Suprapubic skin (tissue), 4 donors: ENCODE results near the gene PLEK. TPM values are rescaled to one million over a fixed set of nuclear protein-coding genes. Genes with fewer than 3 reads are reported as not detected.

Experiments used
- DNase-seq, 2 donors: peaks; one replicate each; pipeline ENCODE4 v3.0.0-alpha.2; 2019; ENCODE audit warnings: low spot score in 2 of 2
- H3K27ac ChIP-seq: fragments of 200-600 bp; sonication (generic); one replicate; pipeline ENCODE4 v1.5.1; 2019
- H3K27me3 ChIP-seq: fragments of 200-600 bp; sonication (generic); one replicate; pipeline ENCODE4 v1.5.1; 2019
- H3K36me3 ChIP-seq: fragments of 200-600 bp; sonication (generic); one replicate; pipeline ENCODE4 v1.5.1; 2019
- H3K4me1 ChIP-seq: fragments of 200-600 bp; sonication (generic); one replicate; pipeline ENCODE4 v1.5.1; 2019
- H3K4me3 ChIP-seq: fragments of 200-600 bp; sonication (generic); one replicate; pipeline ENCODE4 v1.5.1; 2019; ENCODE audit warnings: mild to moderate bottlenecking
- H3K9me3 ChIP-seq: fragments of 200-600 bp; sonication (generic); one replicate; pipeline ENCODE4 v1.5.1; 2019
- EP300 ChIP-seq: sonication (generic); formaldehyde crosslinking; IDR thresholded peaks from one replicate; pipeline ENCODE4 v1.6.1; 2017; ENCODE audit warnings: antibody characterized with exemption
- POLR2A ChIP-seq, 2 donors: fragments of 450-650 bp; IDR thresholded peaks; one replicate each; pipeline ENCODE4 v1.6.1; 2017; ENCODE audit warnings: antibody characterized with exemption in 2 of 2, mild to moderate bottlenecking in 2 of 2, moderate library complexity in 2 of 2
- POLR2AphosphoS5 ChIP-seq, 3 donors: sonication (generic); formaldehyde crosslinking; IDR thresholded peaks; one replicate each; pipeline ENCODE4 v1.6.1; 2017; ENCODE audit warnings: antibody characterized with exemption in 3 of 3
- WGBS: methylation state at CpG from one replicate; pipeline ENCODE4 v1.1.5; 2018; 5-methylcytosine and 5-hydroxymethylcytosine counted together
- total RNA-seq, 4 donors: library from RNA; depleted of rRNA; stranded (reverse); fragments of >200 nt; gene quantifications; one replicate each; pipeline ENCODE4 v1.1.0, GENCODE V29; 2016
- TF ChIP-seq, protein P1 (sequence below), 2 donors: fragments of 200-600 bp in 1 of 2; fragments of 450-650 bp in 1 of 2; sonication (generic) in 1 of 2; IDR thresholded peaks; one replicate each; pipeline ENCODE4 v1.5.1; 2016 to 2019; ENCODE audit warnings: antibody characterized with exemption in 2 of 2, mild to moderate bottlenecking in 1 of 2, moderate library complexity in 1 of 2

PLEK gene
- total RNA-seq, 4 donors from 2014 or later = 1.1 to 2.6 (median 1.7) TPM

DNA sequence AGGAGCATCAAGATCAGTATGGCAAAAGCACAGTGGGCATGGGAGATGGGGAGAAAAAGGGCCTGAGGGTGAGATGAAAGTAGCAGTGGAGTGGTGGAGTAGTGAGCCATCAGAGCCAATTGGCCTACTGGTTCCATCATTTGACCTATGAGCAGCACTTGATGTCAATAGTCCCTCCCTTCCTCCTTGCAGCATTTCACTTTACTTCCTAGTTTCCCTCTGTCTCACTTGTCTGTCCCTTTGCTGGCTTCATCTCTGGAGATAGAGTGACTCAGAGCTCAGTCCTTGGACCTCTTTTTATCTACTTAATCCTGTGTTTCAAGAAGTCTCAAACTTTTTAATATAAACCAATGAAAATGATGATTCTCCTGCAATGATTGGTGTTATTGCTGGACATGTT lies 69.9 kb downstream of the PLEK start:
- TF ChIP-seq POLR2AphosphoS5 (IDR thresholded peaks at IDR 0.05) (no peak), POLR2A (IDR thresholded peaks at IDR 0.05) (no peak)
- H3K9me3 ChIP-seq = no peaks in the 10 kb centered on the region
- no peaks in the 10 kb centered on the region for H3K36me3 ChIP-seq
- DNase-seq = no peak
- peaks cover 9% of the 10 kb centered on the region for H3K4me1 ChIP-seq
- H3K27ac ChIP-seq = no peak overlapping the region
- no peak overlapping the region for H3K4me3 ChIP-seq
- H3K27me3 ChIP-seq = no peaks in the 10 kb centered on the region

DNA sequence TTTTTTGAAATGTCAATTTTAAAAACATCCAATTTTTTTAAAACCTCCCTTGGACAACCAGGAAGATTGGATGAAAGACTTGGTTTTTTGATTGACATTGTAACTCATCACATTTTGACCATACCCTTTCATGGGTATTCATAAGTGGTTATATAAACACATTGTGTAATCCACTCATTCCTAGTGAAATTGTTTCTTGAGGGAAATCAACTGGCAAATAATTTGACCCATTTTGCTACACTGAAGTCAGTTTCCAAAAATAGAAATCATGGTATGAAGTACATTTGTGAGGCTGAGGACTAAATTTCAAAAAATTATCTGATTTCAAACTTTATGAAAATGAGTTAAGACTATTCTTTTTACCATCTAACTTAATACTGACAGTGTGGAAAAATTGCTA lies 70.5 kb downstream of the PLEK start:
- Histone ChIP-seq H3K27me3 (no peaks in the 10 kb centered on the region), H3K4me1 (peaks cover 9% of the 10 kb centered on the region), H3K4me3 (no peak overlapping the region), H3K27ac (peak overlapping the region; percentile 11), H3K36me3 (no peaks in the 10 kb centered on the region), H3K9me3 (no peaks in the 10 kb centered on the region)
- TF ChIP-seq POLR2AphosphoS5 (IDR thresholded peaks at IDR 0.05) = no peak
- TF ChIP-seq EP300 = no peak
- TF ChIP-seq, protein P1, sequence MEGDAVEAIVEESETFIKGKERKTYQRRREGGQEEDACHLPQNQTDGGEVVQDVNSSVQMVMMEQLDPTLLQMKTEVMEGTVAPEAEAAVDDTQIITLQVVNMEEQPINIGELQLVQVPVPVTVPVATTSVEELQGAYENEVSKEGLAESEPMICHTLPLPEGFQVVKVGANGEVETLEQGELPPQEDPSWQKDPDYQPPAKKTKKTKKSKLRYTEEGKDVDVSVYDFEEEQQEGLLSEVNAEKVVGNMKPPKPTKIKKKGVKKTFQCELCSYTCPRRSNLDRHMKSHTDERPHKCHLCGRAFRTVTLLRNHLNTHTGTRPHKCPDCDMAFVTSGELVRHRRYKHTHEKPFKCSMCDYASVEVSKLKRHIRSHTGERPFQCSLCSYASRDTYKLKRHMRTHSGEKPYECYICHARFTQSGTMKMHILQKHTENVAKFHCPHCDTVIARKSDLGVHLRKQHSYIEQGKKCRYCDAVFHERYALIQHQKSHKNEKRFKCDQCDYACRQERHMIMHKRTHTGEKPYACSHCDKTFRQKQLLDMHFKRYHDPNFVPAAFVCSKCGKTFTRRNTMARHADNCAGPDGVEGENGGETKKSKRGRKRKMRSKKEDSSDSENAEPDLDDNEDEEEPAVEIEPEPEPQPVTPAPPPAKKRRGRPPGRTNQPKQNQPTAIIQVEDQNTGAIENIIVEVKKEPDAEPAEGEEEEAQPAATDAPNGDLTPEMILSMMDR (IDR thresholded peaks at IDR 0.05) = no peak
- no peak for TF ChIP-seq POLR2A (IDR thresholded peaks at IDR 0.05)
- no peak for DNase-seq

DNA sequence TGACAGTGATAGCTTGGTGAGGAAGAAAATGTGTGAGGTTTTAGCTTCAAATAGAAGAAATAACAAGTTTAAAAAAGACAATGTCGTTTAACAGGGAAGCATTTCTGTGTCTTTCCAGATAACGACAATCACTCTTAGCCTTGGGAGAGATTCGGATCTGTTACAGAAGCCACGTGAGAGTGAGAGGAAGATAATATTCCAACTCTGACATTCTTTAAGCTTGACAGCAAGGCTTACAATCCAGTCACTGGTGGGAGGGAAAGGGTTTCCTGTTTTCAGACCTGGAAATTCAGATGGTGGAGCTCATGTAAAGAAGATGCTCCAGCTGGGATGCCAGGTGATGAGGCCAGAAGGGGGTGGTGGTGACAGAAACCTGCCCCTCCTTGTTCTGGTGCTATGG lies 71.2 kb downstream of the PLEK start:
- H3K27me3 ChIP-seq = no peaks in the 10 kb centered on the region
- H3K36me3 ChIP-seq = no peaks in the 10 kb centered on the region
- TF ChIP-seq EP300 (no peak), POLR2AphosphoS5 (IDR thresholded peaks at IDR 0.05) (no peak), POLR2A (IDR thresholded peaks at IDR 0.05) (no peak)
- TF ChIP-seq, protein P1 (IDR thresholded peaks at IDR 0.05) = no peak
- H3K4me1 ChIP-seq = peaks cover 9% of the 10 kb centered on the region
- peak overlapping the region; percentile 47 for H3K27ac ChIP-seq
- 38% methylated on average over 4 of the region's 4 CpGs for WGBS
- no peak for DNase-seq
- H3K9me3 ChIP-seq = no peaks in the 10 kb centered on the region
- no peak overlapping the region for H3K4me3 ChIP-seq

DNA sequence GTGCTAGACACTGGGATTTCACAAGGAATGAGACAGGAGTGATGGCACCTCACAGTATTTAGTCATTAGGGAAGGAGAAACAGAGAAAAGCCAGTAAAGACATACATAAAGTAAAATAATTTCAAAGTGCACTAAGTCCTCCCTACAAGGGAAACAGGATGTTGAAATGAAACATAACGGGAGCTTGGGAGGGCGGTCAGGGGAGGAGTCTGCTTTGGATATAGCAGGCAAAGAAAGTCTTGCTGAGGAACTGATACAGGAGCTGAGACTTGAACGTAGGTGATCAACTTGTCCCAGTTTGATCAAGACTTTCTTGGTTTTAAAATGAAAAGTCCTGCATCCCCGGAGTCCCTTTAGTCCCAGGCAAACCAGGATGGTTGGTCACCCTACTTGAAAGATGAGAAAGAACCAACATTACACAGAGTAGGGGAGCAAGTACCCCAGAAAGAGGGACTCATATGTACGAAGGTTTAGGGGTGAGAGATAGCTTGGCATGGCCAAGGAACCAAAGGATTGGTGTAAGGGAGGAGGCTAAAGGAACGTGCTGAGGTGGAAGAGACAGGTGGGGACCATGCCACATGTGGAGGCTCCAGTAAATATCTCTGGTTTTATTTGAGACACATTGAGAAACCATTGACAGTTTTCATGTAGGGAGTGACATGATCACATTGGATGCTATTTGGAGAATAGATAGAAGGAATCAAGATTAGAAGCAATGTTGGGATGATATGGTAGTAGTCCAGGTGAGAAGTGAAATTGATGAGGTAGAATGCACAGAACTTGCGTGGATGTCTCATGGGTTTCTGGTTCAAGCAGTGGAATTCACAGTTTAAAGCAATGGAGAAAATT lies 73.6 kb downstream of the PLEK start:
- no peaks in the 10 kb centered on the region for H3K9me3 ChIP-seq
- H3K36me3 ChIP-seq = no peaks in the 10 kb centered on the region
- peaks cover 12% of the 10 kb centered on the region for H3K4me1 ChIP-seq
- H3K27ac ChIP-seq = no peak overlapping the region
- TF ChIP-seq, protein P1 (IDR thresholded peaks at IDR 0.05) = no peak
- TF ChIP-seq POLR2A (IDR thresholded peaks at IDR 0.05) (no peak), EP300 (no peak), POLR2AphosphoS5 (IDR thresholded peaks at IDR 0.05) (no peak)
- 74% methylated on average over 7 of the region's 7 CpGs for WGBS
- no peak for DNase-seq
- H3K27me3 ChIP-seq = no peaks in the 10 kb centered on the region
- no peak overlapping the region for H3K4me3 ChIP-seq

DNA sequence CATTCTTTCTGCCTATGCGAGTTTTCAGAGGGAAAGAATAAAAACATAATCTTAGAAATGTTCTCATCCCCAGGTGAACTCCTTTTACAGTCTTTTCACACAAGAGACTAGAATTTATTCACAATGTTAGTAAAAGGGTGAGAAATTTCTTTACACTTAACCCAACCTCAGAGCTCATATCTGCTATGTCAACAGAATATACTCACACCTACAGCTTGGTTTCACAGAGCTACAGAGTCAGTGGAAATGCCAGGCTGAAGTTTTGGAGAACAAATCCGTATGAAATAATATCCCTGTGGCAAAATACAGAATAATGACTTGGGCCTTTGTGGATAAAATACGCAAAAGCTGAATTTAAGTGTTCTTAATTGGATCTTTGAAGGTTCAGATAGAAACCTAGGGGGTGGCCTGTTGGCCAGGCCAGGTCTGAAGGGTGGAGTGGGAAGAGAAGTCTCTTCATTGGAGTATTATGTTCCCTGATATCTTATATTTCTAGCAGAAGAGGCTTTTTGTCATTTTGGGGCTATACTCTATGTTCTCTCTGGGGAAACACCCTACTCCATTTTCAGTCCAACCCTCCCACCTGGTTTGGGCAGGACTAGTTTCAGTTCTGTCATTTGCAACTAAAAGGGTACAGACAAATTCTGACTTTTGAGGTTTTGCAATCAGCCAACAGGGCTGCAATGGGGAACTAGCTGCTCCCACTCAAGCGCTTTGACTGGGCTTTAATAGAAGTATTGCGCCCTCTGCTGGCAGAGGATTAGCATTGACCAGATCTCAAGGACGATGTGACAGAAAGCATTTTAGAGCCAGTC lies 76.3 kb downstream of the PLEK start:
- 41% methylated on average over 6 of the region's 6 CpGs for WGBS
- DNase-seq = peak; percentile 87 to 89
- no peaks in the 10 kb centered on the region for H3K36me3 ChIP-seq
- H3K27me3 ChIP-seq = no peaks in the 10 kb centered on the region
- H3K4me3 ChIP-seq = no peak overlapping the region
- H3K9me3 ChIP-seq = no peaks in the 10 kb centered on the region
- H3K27ac ChIP-seq = no peak overlapping the region
- peaks cover 10% of the 10 kb centered on the region for H3K4me1 ChIP-seq
- TF ChIP-seq POLR2A (IDR thresholded peaks at IDR 0.05) = no peak
- no peak for TF ChIP-seq POLR2AphosphoS5 (IDR thresholded peaks at IDR 0.05)
- no peak for TF ChIP-seq EP300
- TF ChIP-seq, protein P1 (IDR thresholded peaks at IDR 0.05) = peak; percentile 86 to 93
